Prostate gland (tissue), 2 donors: ENCODE measurements around the gene RC3H2.

Experiments used
- CTCF ChIP-seq, 4 experiments: fragments of 200-600 bp in 2 of 4; fragments of 450-650 bp in 2 of 4; sonication (generic) in 2 of 4; IDR thresholded peaks; 1 replicate in 3 of 4; 2 replicates in 1 of 4; pipeline ENCODE4 v1.5.1; 2016 to 2019; ENCODE audit warnings: antibody characterized with exemption in 4 of 4, mild to moderate bottlenecking in 2 of 4, moderate library complexity in 2 of 4
- POLR2A ChIP-seq: fragments of 450-650 bp; IDR thresholded peaks from one replicate; pipeline ENCODE4 v1.6.1; 2016; ENCODE audit warnings: antibody characterized with exemption, mild to moderate bottlenecking

GRCh38 chr9:122936464-122936863 lies 31.3 kb upstream of the RC3H2 start:
- TF ChIP-seq CTCF (IDR thresholded peaks at IDR 0.05) (no peak), POLR2A (no peak)
